Heart right ventricle (tissue), 16 donors: ENCODE results near the gene RND2. TPM values are rescaled to one million over a fixed set of nuclear protein-coding genes. Genes with fewer than 3 reads are reported as not detected.
A peak's percentile ranks its signal among the peaks of the same experiment; 100 is the strongest.

Experiments used
- ATAC-seq, 8 donors: fragments of 200-7000 bp; cut with Tn5 transposase; one replicate each; pipeline ENCODE4 v1.9.1; 2020; ENCODE audit warnings: mild to moderate bottlenecking in 8 of 8, moderate library complexity in 8 of 8, moderate number of reproducible peaks in 1 of 8
- DNase-seq, 2 donors: peaks; one replicate each; pipeline ENCODE4 v3.0.0-alpha.2; 2020
- H3K27ac ChIP-seq, 10 donors: fragments of 200-600 bp; sonication (generic) in 2 of 10; one replicate each; pipeline versions ENCODE4 v1.5.0 to v1.8.0; 2020 to 2022; ENCODE audit warnings: mild to moderate bottlenecking in 3 of 10
- H3K27me3 ChIP-seq, 7 donors: fragments of 200-600 bp; one replicate each; pipeline ENCODE4 v1.8.0; 2021 to 2022; ENCODE audit warnings: mild to moderate bottlenecking in 2 of 7
- H3K36me3 ChIP-seq, 9 donors: fragments of 200-600 bp; sonication (generic) in 1 of 9; one replicate each; pipeline versions ENCODE4 v1.5.0 to v1.8.0; 2020 to 2022; ENCODE audit warnings: mild to moderate bottlenecking in 2 of 9
- H3K4me1 ChIP-seq, 9 donors: fragments of 200-600 bp; sonication (generic) in 1 of 9; one replicate each; pipeline versions ENCODE4 v1.5.0 to v1.8.0; 2020 to 2022; ENCODE audit warnings: mild to moderate bottlenecking in 4 of 9
- H3K4me3 ChIP-seq, 10 donors: fragments of 200-600 bp; sonication (generic) in 2 of 10; one replicate each; pipeline versions ENCODE4 v1.5.0 to v1.8.0; 2020 to 2022; ENCODE audit warnings: mild to moderate bottlenecking in 7 of 10, moderate library complexity in 2 of 10
- H3K9me3 ChIP-seq, 11 donors: fragments of 200-600 bp in 10 of 11; sonication (generic) in 2 of 11; one replicate each; pipeline versions ENCODE4 v1.5.0 to v1.8.0; 2013 to 2022; ENCODE audit warnings: mild to moderate bottlenecking in 2 of 11, control low read depth in 1 of 11, moderate library complexity in 1 of 11
- CTCF ChIP-seq, 9 donors: fragments of 200-600 bp; sonication (generic) in 2 of 9; IDR thresholded peaks; one replicate each; pipeline versions ENCODE4 v1.5.0 to v1.8.0; 2021 to 2022; ENCODE audit warnings: antibody characterized with exemption in 9 of 9, mild to moderate bottlenecking in 5 of 9, moderate library complexity in 1 of 9
- WGBS, 2 donors: extraction: QIAGEN DNeasy Blood & Tissue Kit; methylation state at CpG; one replicate each; pipeline ENCODE4 v1.1.7; 2013; ENCODE audit warnings: inconsistent platforms in 1 of 2; 5-methylcytosine and 5-hydroxymethylcytosine counted together
- intact Hi-C, 10 donors: fragments of 100-400 bp; cut with DNase I; formaldehyde crosslinking; loops; one replicate each; pipeline versions ENCODE4 v1.11.1 to v1.14.2; 2022
- polyA plus RNA-seq, 2 donors: library from polyadenylated mRNA; stranded (reverse); fragments of 200-250 nt; gene quantifications; one replicate each; pipeline ENCODE4 v1.2.3, GENCODE V29; 2013
- total RNA-seq, 10 donors: library from RNA; stranded (reverse); fragmentation: NEBNext Ultra II Directional in 3 of 10; extraction: Animal tissue kit (Norgen Biotek cat#: 25700) in 3 of 10; gene quantifications; one replicate each; pipeline versions ENCODE4 v1.2.1 to v1.2.4, GENCODE V29; 2021 to 2023
- donor health status: Arrhythmogenic right ventricular cardiomyopathy.
- donor health status: ischemic (EF 13 %, LVEDD 7.1; RV severe dilation, severe dysfunction).
- donor health status: healthy with polysubstance abuse.
- donor health status: DM: no; HTN: yes; CAD: no.
- donor health status: DM: no; HTN: no; CAD: no.
- donor health status: ischemic (EF 25% LVEDD 6.9; RV normal size, moderate dysfunction).
- donor health status: ischemic (EF 25% LVEDD 5.7; RV mildly dilated, moderate dysfunction).
- donor health status: healthy.
- donor health status: DM: yes; HTN: yes; CAD: no.
- donor health status: Ischemic cardiomyopathy.
- donor health status: ischemic (EF 35%, LVEDD 5.7; RV mildly dilated, moderate dysfunction).
- donor health status: nonischemic (EF 11% LVEDD 7.7; RV severe dilation, severe dysfunction).
- donor health status: DM: yes; HTN: yes; CAD: no.
- donor health status: PGD.
- donor health status: ischemic (EF 29% LVEDD 5.4; RV normal size, mild dysfunction).
- donor health status: nonischemic (EF 23%, LVEDD 6.1; RV moderate dilation, normal function).

RND2 gene
- total and polyA plus RNA-seq, 12 donors = 0.14 to 2.3 (median 0.51) TPM

GRCh38 chr17:43015579-43015978, 9.5 kb upstream of the RND2 start:
- intact Hi-C loops = no loop called here
- 46 to 50% methylated on average over 9 of the region's 9 CpGs for WGBS, 2 donors

GRCh38 chr17:43016216-43016615, 8.8 kb upstream of the RND2 start:
- intact Hi-C loops = no loop called here
- H3K4me1 ChIP-seq = peaks cover 24 to 91% (median 76%) of the 10 kb centered on the region in 9 donors
- no peak for DNase-seq

More at GRCh38 chr17:43015579-43015978, 9.5 kb upstream of the RND2 start:
- DNase-seq (peak; percentile 74 to 83), ATAC-seq (peak; percentile 53 to 81 (median 71))
- Histone ChIP-seq H3K27ac (peak overlapping the region; percentile 34 to 85 (median 77)), H3K9me3 (no peaks in the 10 kb centered on the region), H3K4me1 (peaks cover 24 to 92% (median 80%) of the 10 kb centered on the region in 9 donors), H3K36me3 (peaks cover 0 to 77% (median 4%) of the 10 kb centered on the region in 9 donors), H3K27me3 (no peaks in the 10 kb centered on the region), H3K4me3 (no peak overlapping the region)
- TF ChIP-seq CTCF (IDR thresholded peaks at IDR 0.05) = no peak

GRCh38 chr17:43018008-43018853, 6.8 kb upstream of the RND2 start:
- intact Hi-C loops = no loop called here
- H3K27ac ChIP-seq = peak overlapping the region in 6 of 10 donors; percentile 20 to 94 (median 90)
- ATAC-seq = no peak
- TF ChIP-seq CTCF (IDR thresholded peaks at IDR 0.05) = no peak
- no peak for DNase-seq
- H3K9me3 ChIP-seq = no peaks in the 10 kb centered on the region
- no peak overlapping the region for H3K4me3 ChIP-seq
- H3K4me1 ChIP-seq = peaks cover 17 to 78% (median 76%) of the 10 kb centered on the region in 9 donors
- no peaks in the 10 kb centered on the region for H3K27me3 ChIP-seq
- H3K36me3 ChIP-seq = peaks cover 0 to 55% (median 4%) of the 10 kb centered on the region in 9 donors
- WGBS, 2 donors = 60% methylated on average over 19 of the region's 19 CpGs

More at GRCh38 chr17:43016216-43016615, 8.8 kb upstream of the RND2 start:
- no peak overlapping the region for H3K4me3 ChIP-seq
- 85 to 92% methylated on average over 7 of the region's 7 CpGs for WGBS, 2 donors
- H3K27me3 ChIP-seq = no peaks in the 10 kb centered on the region
- H3K27ac ChIP-seq = peak overlapping the region; percentile 26 to 85 (median 77)
- H3K36me3 ChIP-seq = peaks cover 0 to 70% (median 4%) of the 10 kb centered on the region in 9 donors
- no peaks in the 10 kb centered on the region for H3K9me3 ChIP-seq
- no peak for TF ChIP-seq CTCF (IDR thresholded peaks at IDR 0.05)
- ATAC-seq = no peak

- H3K4me1 ChIP-seq = peaks cover 17 to 73% (median 69%) of the 10 kb centered on the region in 9 donors
- WGBS, 2 donors = 42 to 45% methylated on average over 4 of the region's 4 CpGs
- H3K9me3 ChIP-seq = no peaks in the 10 kb centered on the region
- H3K4me3 ChIP-seq = no peak overlapping the region
- peaks cover 0 to 48% (median 4%) of the 10 kb centered on the region in 9 donors for H3K36me3 ChIP-seq
- ATAC-seq (no peak), DNase-seq (no peak)
- H3K27ac ChIP-seq = peak overlapping the region in 8 of 10 donors; percentile 84 to 94 (median 90)
- TF ChIP-seq CTCF (IDR thresholded peaks at IDR 0.05) = no peak
- H3K27me3 ChIP-seq = no peaks in the 10 kb centered on the region
- intact Hi-C loops = no loop called here
Observed at GRCh38 chr17:43018932-43019331, 6.1 kb upstream of the RND2 start.
